ENCODE data around the gene GPC3.

The GPC3 gene

DNA sequence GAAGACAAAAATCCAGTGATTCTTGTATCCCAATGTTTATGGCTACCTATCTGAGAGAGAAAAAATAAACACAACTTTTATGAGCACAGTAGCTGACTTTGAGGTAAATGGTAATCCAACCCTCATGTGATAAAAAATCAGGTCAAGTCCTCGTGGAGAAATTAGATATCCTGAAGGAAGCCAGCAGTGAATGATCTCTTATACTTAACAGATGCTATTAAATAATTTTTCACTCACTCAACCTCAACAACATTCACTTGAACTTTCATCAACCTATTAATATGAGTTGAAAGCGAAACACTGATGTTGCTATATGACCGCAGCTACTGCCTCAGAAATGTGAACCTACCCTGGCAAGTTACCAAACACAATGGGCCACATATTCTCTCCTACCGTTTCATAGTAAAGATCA is 105.4 kb downstream of the GPC3 start:
- H3K4me3 ChIP-seq (ENCODE audit: low read length): no peak overlapping the region
- TF ChIP-seq, protein P1, sequence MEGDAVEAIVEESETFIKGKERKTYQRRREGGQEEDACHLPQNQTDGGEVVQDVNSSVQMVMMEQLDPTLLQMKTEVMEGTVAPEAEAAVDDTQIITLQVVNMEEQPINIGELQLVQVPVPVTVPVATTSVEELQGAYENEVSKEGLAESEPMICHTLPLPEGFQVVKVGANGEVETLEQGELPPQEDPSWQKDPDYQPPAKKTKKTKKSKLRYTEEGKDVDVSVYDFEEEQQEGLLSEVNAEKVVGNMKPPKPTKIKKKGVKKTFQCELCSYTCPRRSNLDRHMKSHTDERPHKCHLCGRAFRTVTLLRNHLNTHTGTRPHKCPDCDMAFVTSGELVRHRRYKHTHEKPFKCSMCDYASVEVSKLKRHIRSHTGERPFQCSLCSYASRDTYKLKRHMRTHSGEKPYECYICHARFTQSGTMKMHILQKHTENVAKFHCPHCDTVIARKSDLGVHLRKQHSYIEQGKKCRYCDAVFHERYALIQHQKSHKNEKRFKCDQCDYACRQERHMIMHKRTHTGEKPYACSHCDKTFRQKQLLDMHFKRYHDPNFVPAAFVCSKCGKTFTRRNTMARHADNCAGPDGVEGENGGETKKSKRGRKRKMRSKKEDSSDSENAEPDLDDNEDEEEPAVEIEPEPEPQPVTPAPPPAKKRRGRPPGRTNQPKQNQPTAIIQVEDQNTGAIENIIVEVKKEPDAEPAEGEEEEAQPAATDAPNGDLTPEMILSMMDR (conservative IDR thresholded peaks at IDR 0.05; ENCODE audit: low read length): no peak
- no peak for DNase-seq (ENCODE audit: low read depth)

DNA sequence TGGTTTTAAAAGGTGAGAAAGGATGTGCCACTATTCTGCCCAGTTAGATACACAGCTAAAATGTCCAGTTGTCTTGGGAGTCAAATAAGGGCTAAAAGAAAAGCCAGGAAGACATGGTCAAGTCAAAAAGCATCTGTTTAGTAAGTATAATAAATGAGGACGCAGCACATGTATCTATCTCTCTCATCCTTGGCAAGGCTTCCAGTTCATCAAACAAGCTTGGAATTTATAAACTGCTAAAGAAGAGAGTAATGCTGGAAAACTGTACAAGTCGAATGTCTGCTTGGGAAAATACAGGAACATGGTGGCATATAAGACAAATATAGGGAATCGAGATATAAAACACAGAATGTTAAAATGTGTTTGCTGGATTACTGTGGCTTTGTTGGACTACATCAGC is 106.7 kb downstream of the GPC3 start:
- no peak for DNase-seq (ENCODE audit: low read depth)
- no peak overlapping the region for H3K4me3 ChIP-seq (ENCODE audit: low read length)
- TF ChIP-seq, protein P1 (conservative IDR thresholded peaks at IDR 0.05; ENCODE audit: low read length): no peak

DNA sequence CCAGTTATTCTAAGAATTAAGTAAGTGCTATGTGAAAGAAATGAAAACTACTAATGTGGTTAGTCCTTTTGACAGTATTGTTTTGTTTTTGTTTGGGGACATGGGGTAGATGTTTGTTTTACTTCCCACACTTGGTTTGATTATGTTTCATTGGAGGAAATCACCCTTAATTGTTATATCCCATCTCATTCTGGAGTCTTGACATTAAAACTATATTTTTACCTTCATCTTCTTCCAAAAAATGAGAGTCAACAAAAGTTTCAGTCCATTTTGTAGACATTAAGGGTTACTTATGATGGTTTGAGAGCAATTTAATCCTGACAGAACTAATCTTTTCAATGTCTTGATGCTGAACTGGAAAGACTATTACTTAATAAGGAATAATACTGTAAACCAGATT is 108.7 kb downstream of the GPC3 start:
- no peak for DNase-seq (ENCODE audit: low read depth)
- H3K4me3 ChIP-seq (ENCODE audit: low read length): no peak overlapping the region
- TF ChIP-seq, protein P1 (conservative IDR thresholded peaks at IDR 0.05; ENCODE audit: low read length): no peak

DNA sequence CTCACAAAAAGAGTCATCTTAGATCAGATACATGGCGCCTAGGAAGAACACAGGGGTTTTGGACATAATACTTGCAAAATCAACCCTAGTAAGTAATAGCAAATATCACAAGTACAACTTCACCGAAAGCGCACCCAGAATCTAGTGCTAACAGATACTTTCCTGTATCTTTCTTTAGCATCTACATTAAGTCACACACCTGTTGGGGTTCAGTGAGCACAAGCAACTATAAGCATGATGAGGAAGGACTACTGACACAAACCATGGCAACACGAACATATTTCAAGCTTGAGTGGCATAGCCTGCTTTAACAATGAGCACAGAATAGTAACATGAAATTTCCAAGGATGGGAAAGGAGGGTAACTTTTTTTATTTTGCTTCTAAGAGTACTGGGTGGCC is 116.1 kb downstream of the GPC3 start:
- no peak for DNase-seq (ENCODE audit: low read depth)
- TF ChIP-seq, protein P1 (conservative IDR thresholded peaks at IDR 0.05; ENCODE audit: low read length): no peak
- no peak overlapping the region for H3K4me3 ChIP-seq (ENCODE audit: low read length)

DNA sequence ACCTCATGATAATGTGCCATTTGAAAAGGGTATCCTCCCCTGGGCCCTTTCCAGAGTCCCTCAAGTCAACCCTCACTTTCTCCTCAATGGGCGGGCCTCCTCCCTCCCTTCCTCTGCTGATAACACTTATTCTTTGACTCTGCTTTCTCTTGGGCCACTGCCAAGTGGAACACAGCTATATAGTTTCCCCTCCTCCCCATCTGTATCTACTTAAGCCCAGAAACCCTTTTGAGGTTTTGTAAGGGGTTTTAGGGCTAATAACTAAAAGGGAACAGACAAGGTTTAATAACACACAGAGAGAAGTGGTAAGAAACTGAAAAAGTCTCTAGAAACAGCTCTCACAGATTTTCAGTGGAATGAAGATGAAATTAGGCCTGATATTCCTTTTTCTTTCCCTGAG is 116.7 kb downstream of the GPC3 start:
- DNase-seq (ENCODE audit: low read depth): no peak
- no peak overlapping the region for H3K4me3 ChIP-seq (ENCODE audit: low read length)
- TF ChIP-seq, protein P1 (conservative IDR thresholded peaks at IDR 0.05; ENCODE audit: low read length): no peak

DNA sequence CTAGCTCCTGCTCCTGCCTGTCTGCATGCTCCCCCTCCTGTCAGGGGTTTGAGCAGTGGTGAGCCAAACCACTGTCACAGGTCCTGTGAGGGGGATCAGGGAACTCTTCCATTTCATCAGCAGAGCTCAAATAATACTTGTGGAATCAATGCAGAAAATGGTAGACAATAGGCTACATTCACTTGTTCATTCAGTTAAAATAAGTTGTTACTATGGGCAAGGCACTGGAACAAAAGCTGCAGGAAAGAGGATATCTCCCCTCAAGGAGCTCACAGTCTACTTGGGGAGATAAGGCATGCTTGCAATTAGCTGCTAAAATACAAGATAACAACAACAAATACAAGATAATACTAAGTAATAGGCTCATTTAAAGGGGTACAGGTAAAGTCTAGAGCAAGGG is 117.1 kb downstream of the GPC3 start:
- DNase-seq (ENCODE audit: low read depth): no peak
- TF ChIP-seq, protein P1 (conservative IDR thresholded peaks at IDR 0.05; ENCODE audit: low read length): no peak
- no peak overlapping the region for H3K4me3 ChIP-seq (ENCODE audit: low read length)

DNA sequence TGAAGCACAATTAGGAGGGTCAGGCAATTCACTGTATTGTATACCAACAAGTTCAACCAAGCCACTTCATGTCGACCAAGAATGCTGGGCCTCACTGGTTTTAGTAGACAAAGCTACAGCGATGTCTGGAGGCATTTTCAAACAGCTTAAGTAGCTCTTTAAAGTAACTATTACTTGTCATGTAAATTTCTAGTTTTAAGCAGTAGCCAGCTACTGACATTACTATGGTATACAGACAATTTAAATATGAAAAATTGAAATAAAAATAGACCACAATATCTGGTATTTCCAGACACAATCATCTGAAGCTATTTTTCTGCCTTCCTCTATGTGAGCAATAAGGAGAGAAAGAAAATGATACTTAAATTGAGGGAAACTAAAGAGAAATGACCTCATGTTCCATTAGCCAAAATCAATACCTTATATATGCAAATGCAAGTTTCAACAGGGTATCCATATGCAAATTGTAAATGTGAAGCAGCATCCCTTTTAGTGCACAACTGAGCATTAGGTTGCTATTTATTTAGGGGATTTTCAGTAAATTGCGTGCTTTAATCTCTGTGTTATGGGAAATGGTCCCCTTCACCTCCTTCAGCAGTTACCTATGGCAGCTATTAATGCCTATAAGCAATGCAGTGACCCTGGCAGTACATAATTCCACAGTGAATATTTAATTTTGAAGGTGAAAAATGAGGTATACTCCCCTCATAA is 119.5 kb downstream of the GPC3 start:
- no peak for DNase-seq (ENCODE audit: low read depth)
- no peak overlapping the region for H3K4me3 ChIP-seq (ENCODE audit: low read length)
- TF ChIP-seq, protein P1 (conservative IDR thresholded peaks at IDR 0.05; ENCODE audit: low read length): no peak
